HCT116 (cell line): ENCODE measurements around the gene MLC1. TPM values are rescaled to one million over a fixed set of nuclear protein-coding genes. Genes with fewer than 3 reads are reported as not detected.

Experiments used
- ATAC-seq: fragments of 200-7000 bp; cut with Tn5 transposase; 2 replicates; pipeline ENCODE4 v1.9.1; 2020; ENCODE audit warnings: mild to moderate bottlenecking, moderate library complexity
- BruUV-seq: library from RNA; stranded (reverse); fragments of 400-500 nt; replicated peaks from 2 replicates; lab custom pipeline; 2021; lab: Mats Ljungman, UMichigan
- CTCF ChIA-PET: fragments of 300-600 bp; sonication (Branson Sonifier 250); formaldehyde crosslinking; loops from one replicate; lab custom pipeline; 2021; ENCODE audit warnings: antibody characterized with exemption; lab: Charles Lee
- POLR2A ChIA-PET: fragments of 300-600, 350-600 bp; sonication (Branson Sonifier 250); formaldehyde crosslinking; loops from one replicate; lab custom pipeline; 2021; ENCODE audit warnings: antibody characterized with exemption; lab: Charles Lee
- RAD21 ChIA-PET, 2 experiments: fragments of 300-600 bp; sonication (Branson Sonifier 250); formaldehyde crosslinking; loops; one replicate each; lab custom pipeline; 2023; ENCODE audit warnings: low total read pairs in 2 of 2; ENCODE audit not compliant: uncharacterized antibody in 2 of 2, unreplicated experiment in 2 of 2, low non-redundant PET in 1 of 2; lab: Charles Lee
- DNase-seq: peaks from one replicate; pipeline ENCODE4 v3.0.0-alpha.2; 2010; ENCODE audit warnings: low read depth, low spot score
- H2AFZ ChIP-seq: fragments of 200-600 bp; shearing (Covaris generic), sonication (generic); 2 replicates; pipeline ENCODE4 v1.6.1; 2017; ENCODE audit warnings: low read depth, mixed run types, mixed read lengths, antibody characterized with exemption, low read length; ENCODE audit not compliant: poor library complexity, severe bottlenecking
- H3K27ac ChIP-seq: 2 replicates; pipeline ENCODE4 v1.5.1; 2012; ENCODE audit warnings: low read depth, low read length
- H3K27me3 ChIP-seq: fragments of 200-600 bp; sonication (generic); 2 replicates; pipeline ENCODE4 v1.6.1; 2016; ENCODE audit warnings: mixed run types, low read length, mixed read lengths; ENCODE audit not compliant: insufficient read depth
- H3K36me3 ChIP-seq, 2 experiments: fragments of 200-500 bp in 1 of 2; fragments of 200-600 bp in 1 of 2; sonication (Bioruptor generic) in 1 of 2; sonication (generic) in 1 of 2; 2 replicates each; pipeline versions ENCODE4 v1.5.1 to v1.6.1; 2014 to 2016; ENCODE audit warnings: low read length in 2 of 2, inconsistent platforms in 1 of 2, mixed read lengths in 1 of 2, mixed run types in 1 of 2; ENCODE audit not compliant: insufficient read depth in 2 of 2, control insufficient read depth in 1 of 2
- H3K4me1 ChIP-seq, 2 experiments: fragments of 200-600 bp in 1 of 2; sonication (generic) in 1 of 2; 2 replicates each; pipeline versions ENCODE4 v1.5.1 to v1.6.1; 2012 to 2017; ENCODE audit warnings: low read length in 2 of 2, inconsistent platforms in 1 of 2, mild to moderate bottlenecking in 1 of 2, mixed read lengths in 1 of 2, mixed run types in 1 of 2, moderate library complexity in 1 of 2; ENCODE audit not compliant: insufficient read depth in 2 of 2, control insufficient read depth in 1 of 2
- H3K4me2 ChIP-seq: fragments of 200-600 bp; sonication (generic); 2 replicates; pipeline ENCODE4 v1.6.1; 2017; ENCODE audit warnings: mixed run types, low read length, mixed read lengths
- H3K4me3 ChIP-seq, 2 experiments: fragments of 200-600 bp in 1 of 2; sonication (generic) in 1 of 2; replicated peaks in 1 of 2; 2 replicates each; pipeline ENCODE4 v1.5.1; 2011 to 2016; ENCODE audit warnings: low read length in 2 of 2, control low read depth in 1 of 2, low read depth in 1 of 2, mild to moderate bottlenecking in 1 of 2, mixed read lengths in 1 of 2, mixed run types in 1 of 2
- H3K79me2 ChIP-seq: fragments of 200-600 bp; sonication (generic); 2 replicates; pipeline ENCODE4 v1.6.1; 2017; ENCODE audit warnings: mild to moderate bottlenecking, mixed run types, low read length, moderate library complexity, mixed read lengths; ENCODE audit not compliant: insufficient read depth
- H3K9ac ChIP-seq: fragments of 200-600 bp; sonication (generic); 2 replicates; pipeline ENCODE4 v1.6.1; 2016; ENCODE audit warnings: low read length, mixed read lengths
- H3K9me2 ChIP-seq: fragments of 200-600 bp; sonication (generic), shearing (Covaris generic); 2 replicates; pipeline ENCODE4 v1.6.1; 2017; ENCODE audit warnings: mixed run types, mild to moderate bottlenecking, moderate library complexity; ENCODE audit not compliant: insufficient read depth
- H3K9me3 ChIP-seq, 2 experiments: fragments of 200-500 bp in 1 of 2; fragments of 200-600 bp in 1 of 2; sonication (Bioruptor generic) in 1 of 2; sonication (generic) in 1 of 2; 2 replicates each; pipeline ENCODE4 v1.6.1; 2014 to 2017; ENCODE audit warnings: low read length in 2 of 2, mixed read lengths in 2 of 2, inconsistent platforms in 1 of 2, low read depth in 1 of 2, mild to moderate bottlenecking in 1 of 2, mixed run types in 1 of 2, moderate library complexity in 1 of 2; ENCODE audit not compliant: control insufficient read depth in 1 of 2, insufficient read depth in 1 of 2
- H4K20me1 ChIP-seq: fragments of 200-600 bp; sonication (generic), shearing (Covaris generic); 2 replicates; pipeline ENCODE4 v1.6.1; 2017; ENCODE audit warnings: mixed run types, mild to moderate bottlenecking, moderate library complexity; ENCODE audit not compliant: insufficient read depth
- CTCF ChIP-seq, 3 experiments: fragments of 200-600 bp in 1 of 3; sonication (generic) in 1 of 3; IDR thresholded peaks in 2 of 3; conservative IDR thresholded peaks in 1 of 3; 2 replicates each; pipeline ENCODE4 v1.5.1; 2012 to 2017; ENCODE audit warnings: low read depth in 2 of 3, low read length in 2 of 3, antibody characterized with exemption in 1 of 3, borderline replicate concordance in 1 of 3, control low read depth in 1 of 3, mild to moderate bottlenecking in 1 of 3, mixed read lengths in 1 of 3, mixed run types in 1 of 3, moderate library complexity in 1 of 3; ENCODE audit not compliant: insufficient read depth in 1 of 3
- EGR1 ChIP-seq: IDR thresholded peaks from 2 replicates; pipeline ENCODE4 v1.6.1; 2012; ENCODE audit warnings: low read depth
- ELF1 ChIP-seq: IDR thresholded peaks from 2 replicates; pipeline ENCODE4 v1.6.1; 2012; ENCODE audit warnings: low read depth, borderline replicate concordance
- EZH2phosphoT487 ChIP-seq: fragments of 200-600 bp; IDR thresholded peaks from 2 replicates; pipeline ENCODE4 v1.6.1; 2018; ENCODE audit warnings: antibody characterized with exemption, borderline replicate concordance
- FOSL1 ChIP-seq: IDR thresholded peaks from 2 replicates; pipeline ENCODE4 v1.6.1; 2012; ENCODE audit warnings: low read depth
- JUND ChIP-seq: IDR thresholded peaks from 2 replicates; pipeline ENCODE4 v1.6.1; 2012
- POLR2A ChIP-seq: IDR thresholded peaks from 2 replicates; pipeline ENCODE4 v1.7.0; 2011; ENCODE audit warnings: borderline replicate concordance; ENCODE audit not compliant: insufficient read depth, insufficient read length; ENCODE audit errors: extremely low read depth
- RAD21 ChIP-seq: IDR thresholded peaks from 2 replicates; pipeline ENCODE4 v1.6.1; 2012; ENCODE audit warnings: low read depth, mild to moderate bottlenecking
- TCF7L2 ChIP-seq: IDR thresholded peaks from 2 replicates; pipeline ENCODE4 v1.7.0; 2011; ENCODE audit warnings: borderline replicate concordance, inconsistent platforms; ENCODE audit not compliant: insufficient read depth, insufficient read length; ENCODE audit errors: extremely low read depth
- YY1 ChIP-seq: IDR thresholded peaks from 2 replicates; pipeline ENCODE4 v1.6.1; 2011; ENCODE audit warnings: low read length, low read depth, moderate library complexity, mild to moderate bottlenecking; ENCODE audit not compliant: insufficient replicate concordance; ENCODE audit errors: extremely low read depth
- ZFX ChIP-seq: fragments of 450-650 bp; IDR thresholded peaks from 2 replicates; pipeline ENCODE4 v1.6.1; 2017
- ZNF274 ChIP-seq: fragments of 200-500 bp; sonication (Bioruptor generic); IDR thresholded peaks from 2 replicates; pipeline ENCODE4 v1.6.1; 2014; ENCODE audit warnings: mild to moderate bottlenecking, low read depth, low read length, inconsistent platforms
- intact Hi-C: fragments of 100-400 bp; cut with micrococcal nuclease; formaldehyde crosslinking; loops from 2 replicates; pipeline ENCODE4 v1.10.0; 2022
- total RNA-seq: library from RNA; stranded (reverse); gene quantifications from one replicate; pipeline ENCODE4 v1.2.1, GENCODE V29; 2021; ENCODE audit not compliant: unreplicated experiment
- TF ChIP-seq, protein P1 (sequence below): IDR thresholded peaks from 2 replicates; pipeline ENCODE4 v1.6.1; 2012; ENCODE audit warnings: low read depth

The MLC1 gene
- total RNA-seq, 1 experiment from 2014 or later = not detected

GRCh38 chr22:50078761-50079160 is 6.5 kb downstream of the MLC1 start:
- no peaks in the 10 kb centered on the region for H3K36me3 ChIP-seq
- no peak for ATAC-seq
- no peak overlapping the region for H2AFZ ChIP-seq
- H3K4me1 ChIP-seq = peaks cover 0 to 17% of the 10 kb centered on the region in 2 experiments; a peak in 3 of 4 replicates
- TF ChIP-seq ZNF274 (no peak), YY1 (no peak)
- TF ChIP-seq, all 23 proteins: peak for 0
- intact Hi-C loops = no loop called here
- Histone ChIP-seq H3K4me3 (no peak overlapping the region), H3K27ac (no peak overlapping the region), H3K79me2 (no peaks in the 10 kb centered on the region), H3K27me3 (no peaks in the 10 kb centered on the region), H4K20me1 (no peaks in the 10 kb centered on the region), H3K9me3 (no peaks in the 10 kb centered on the region), H3K9me2 (no peaks in the 10 kb centered on the region), H3K4me2 (no peak overlapping the region), H3K9ac (no peak overlapping the region)
- DNase-seq = no peak
- ChIA-PET POLR2A (no interaction called here), CTCF (no interaction called here), RAD21 (no interaction called here)
- no TSS peak for BruUV-seq

DNA sequence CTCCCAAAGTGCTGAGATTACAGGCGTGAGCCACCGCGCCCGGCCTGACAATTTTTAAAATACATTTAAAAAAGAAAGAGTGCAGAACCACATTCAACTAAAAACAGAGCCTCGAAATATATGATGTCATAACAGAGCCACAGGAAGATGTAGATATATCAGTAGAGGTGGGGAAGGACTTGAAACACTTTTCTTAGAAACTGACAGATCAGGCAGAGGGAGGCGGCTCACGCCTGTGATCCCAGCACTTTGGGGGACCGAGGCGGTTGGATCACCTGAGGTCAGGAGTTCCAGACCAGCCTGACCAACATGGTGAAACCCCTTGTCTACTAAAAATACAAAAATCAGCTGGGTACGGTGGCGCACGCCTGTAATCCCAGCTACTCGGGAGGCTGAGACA is 7.0 kb downstream of the MLC1 start:
- H3K4me2 ChIP-seq = no peak overlapping the region
- BruUV-seq = no TSS peak
- RAD21 ChIA-PET = no interaction called here
- H3K79me2 ChIP-seq = no peaks in the 10 kb centered on the region
- no peak for DNase-seq
- no peaks in the 10 kb centered on the region for H3K9me3 ChIP-seq
- intact Hi-C loops = no loop called here
- no peak overlapping the region for H2AFZ ChIP-seq
- peaks cover 0 to 13% of the 10 kb centered on the region in 2 experiments; a peak in 3 of 4 replicates for H3K4me1 ChIP-seq
- H3K9me2 ChIP-seq = no peaks in the 10 kb centered on the region
- H3K9ac ChIP-seq = no peak overlapping the region
- H3K27ac ChIP-seq = no peak overlapping the region
- no peak overlapping the region for H3K4me3 ChIP-seq
- CTCF ChIA-PET = no interaction called here
- H3K27me3 ChIP-seq = no peaks in the 10 kb centered on the region
- no peak for ATAC-seq
- no peaks in the 10 kb centered on the region for H3K36me3 ChIP-seq
- H4K20me1 ChIP-seq = no peaks in the 10 kb centered on the region
- POLR2A ChIA-PET = no interaction called here
- TF ChIP-seq JUND (no peak), POLR2A (no peak), EZH2phosphoT487 (no peak), ZFX (no peak), ZNF274 (no peak), TCF7L2 (no peak), RAD21 (no peak), EGR1 (no peak), CTCF (IDR thresholded peaks at IDR 0.05 in 2 of 3, conservative IDR thresholded peaks at IDR 0.05 in 1 of 3; ENCODE audit: borderline replicate concordance in 1 of 3, insufficient read depth in 1 of 3, low read depth in 2 of 3, low read length in 2 of 3) (no peak), FOSL1 (no peak), YY1 (no peak), ELF1 (no peak)
- TF ChIP-seq, protein P1, sequence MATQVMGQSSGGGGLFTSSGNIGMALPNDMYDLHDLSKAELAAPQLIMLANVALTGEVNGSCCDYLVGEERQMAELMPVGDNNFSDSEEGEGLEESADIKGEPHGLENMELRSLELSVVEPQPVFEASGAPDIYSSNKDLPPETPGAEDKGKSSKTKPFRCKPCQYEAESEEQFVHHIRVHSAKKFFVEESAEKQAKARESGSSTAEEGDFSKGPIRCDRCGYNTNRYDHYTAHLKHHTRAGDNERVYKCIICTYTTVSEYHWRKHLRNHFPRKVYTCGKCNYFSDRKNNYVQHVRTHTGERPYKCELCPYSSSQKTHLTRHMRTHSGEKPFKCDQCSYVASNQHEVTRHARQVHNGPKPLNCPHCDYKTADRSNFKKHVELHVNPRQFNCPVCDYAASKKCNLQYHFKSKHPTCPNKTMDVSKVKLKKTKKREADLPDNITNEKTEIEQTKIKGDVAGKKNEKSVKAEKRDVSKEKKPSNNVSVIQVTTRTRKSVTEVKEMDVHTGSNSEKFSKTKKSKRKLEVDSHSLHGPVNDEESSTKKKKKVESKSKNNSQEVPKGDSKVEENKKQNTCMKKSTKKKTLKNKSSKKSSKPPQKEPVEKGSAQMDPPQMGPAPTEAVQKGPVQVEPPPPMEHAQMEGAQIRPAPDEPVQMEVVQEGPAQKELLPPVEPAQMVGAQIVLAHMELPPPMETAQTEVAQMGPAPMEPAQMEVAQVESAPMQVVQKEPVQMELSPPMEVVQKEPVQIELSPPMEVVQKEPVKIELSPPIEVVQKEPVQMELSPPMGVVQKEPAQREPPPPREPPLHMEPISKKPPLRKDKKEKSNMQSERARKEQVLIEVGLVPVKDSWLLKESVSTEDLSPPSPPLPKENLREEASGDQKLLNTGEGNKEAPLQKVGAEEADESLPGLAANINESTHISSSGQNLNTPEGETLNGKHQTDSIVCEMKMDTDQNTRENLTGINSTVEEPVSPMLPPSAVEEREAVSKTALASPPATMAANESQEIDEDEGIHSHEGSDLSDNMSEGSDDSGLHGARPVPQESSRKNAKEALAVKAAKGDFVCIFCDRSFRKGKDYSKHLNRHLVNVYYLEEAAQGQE = no peak
